Measurements from ENCODE around the gene SLC26A11. TPM values are rescaled to one million over a fixed set of nuclear protein-coding genes. Genes with fewer than 3 reads are reported as not detected.
A peak's percentile ranks its signal among the peaks of the same experiment; 100 is the strongest.
"Not testable (repeated sequence)": the region's sequence is repeated elsewhere in the genome, so short reads cannot be mapped to it uniquely, and the experiment has no call there.

SLC26A11 gene
- total and polyA plus RNA-seq, 4 donors = 19.2 to 61.7 (median 34.1) TPM

GRCh38 chr17:80254396-80255251 lies 34.4 kb downstream of the SLC26A11 start:
- Histone ChIP-seq H3K4me1 (ENCODE audit: control insufficient read depth, insufficient read depth, low read length) (peaks cover 1% of the 10 kb centered on the region), H3K27me3 (ENCODE audit: control insufficient read depth, insufficient read depth, low read length) (no peaks in the 10 kb centered on the region), H3K27ac (ENCODE audit: low read depth, low read length) (no peak overlapping the region), H3K9me3 (ENCODE audit: control insufficient read depth, insufficient read depth, low read length) (no peaks in the 10 kb centered on the region), H3K4me3 (ENCODE audit: low read depth, low read length) (no peak overlapping the region), H3K36me3 (ENCODE audit: control insufficient read depth, insufficient read depth, low read length) (peaks cover 43% of the 10 kb centered on the region)
- DNase-seq (ENCODE audit: low read depth in 4 of 6, low spot score in 6 of 6) = no peak
- WGBS (ENCODE audit: insufficient coverage) = 86% methylated on average over 10 of the region's 13 CpGs

GRCh38 chr17:80256034-80256350 lies 35.8 kb downstream of the SLC26A11 start:
- no peak for DNase-seq (ENCODE audit: low read depth in 4 of 6, low spot score in 6 of 6)
- WGBS (ENCODE audit: insufficient coverage) = 100% methylated on average over 3 of the region's 5 CpGs
- Histone ChIP-seq H3K27ac (ENCODE audit: low read depth, low read length) (no peak overlapping the region), H3K4me1 (ENCODE audit: control insufficient read depth, insufficient read depth, low read length) (peaks cover 5% of the 10 kb centered on the region), H3K27me3 (ENCODE audit: control insufficient read depth, insufficient read depth, low read length) (no peaks in the 10 kb centered on the region), H3K9me3 (ENCODE audit: control insufficient read depth, insufficient read depth, low read length) (no peaks in the 10 kb centered on the region), H3K4me3 (ENCODE audit: low read depth, low read length) (no peak overlapping the region), H3K36me3 (ENCODE audit: control insufficient read depth, insufficient read depth, low read length) (peaks cover 31% of the 10 kb centered on the region)

- no peak for DNase-seq (ENCODE audit: low read depth in 4 of 6, low spot score in 6 of 6)
- 78% methylated on average over 10 of the region's 14 CpGs for WGBS (ENCODE audit: insufficient coverage)
- Histone ChIP-seq H3K4me1 (ENCODE audit: control insufficient read depth, insufficient read depth, low read length) (peaks cover 23% of the 10 kb centered on the region), H3K27me3 (ENCODE audit: control insufficient read depth, insufficient read depth, low read length) (no peaks in the 10 kb centered on the region), H3K4me3 (ENCODE audit: low read depth, low read length) (no peak overlapping the region), H3K36me3 (ENCODE audit: control insufficient read depth, insufficient read depth, low read length) (peaks cover 13% of the 10 kb centered on the region), H3K27ac (ENCODE audit: low read depth, low read length) (no peak overlapping the region), H3K9me3 (ENCODE audit: control insufficient read depth, insufficient read depth, low read length) (no peaks in the 10 kb centered on the region)
Measured at GRCh38 chr17:80257716-80258213, 37.5 kb downstream of the SLC26A11 start.

GRCh38 chr17:80258296-80258695 lies 38.1 kb downstream of the SLC26A11 start:
- peaks cover 10% of the 10 kb centered on the region for H3K36me3 ChIP-seq (ENCODE audit: control insufficient read depth, insufficient read depth, low read length)
- 91% methylated on average over 2 of the region's 2 CpGs for WGBS (ENCODE audit: insufficient coverage)
- H3K9me3 ChIP-seq (ENCODE audit: control insufficient read depth, insufficient read depth, low read length); H3K27me3 ChIP-seq (ENCODE audit: control insufficient read depth, insufficient read depth, low read length); H3K27ac ChIP-seq (ENCODE audit: low read depth, low read length); H3K4me3 ChIP-seq (ENCODE audit: low read depth, low read length); DNase-seq (ENCODE audit: low read depth in 4 of 6, low spot score in 6 of 6): not testable (repeated sequence)
- peaks cover 28% of the 10 kb centered on the region for H3K4me1 ChIP-seq (ENCODE audit: control insufficient read depth, insufficient read depth, low read length)

- H3K4me3 ChIP-seq (ENCODE audit: low read depth, low read length) = peak overlapping the region; percentile 24
- peaks cover 11% of the 10 kb centered on the region for H3K36me3 ChIP-seq (ENCODE audit: control insufficient read depth, insufficient read depth, low read length)
- H3K27me3 ChIP-seq (ENCODE audit: control insufficient read depth, insufficient read depth, low read length) = no peaks in the 10 kb centered on the region
- H3K9me3 ChIP-seq (ENCODE audit: control insufficient read depth, insufficient read depth, low read length) = no peaks in the 10 kb centered on the region
- H3K4me1 ChIP-seq (ENCODE audit: control insufficient read depth, insufficient read depth, low read length) = peaks cover 41% of the 10 kb centered on the region
- DNase-seq (ENCODE audit: low read depth in 4 of 6, low spot score in 6 of 6) = no peak
- no peak overlapping the region for H3K27ac ChIP-seq (ENCODE audit: low read depth, low read length)
- 44% methylated on average over 14 of the region's 18 CpGs for WGBS (ENCODE audit: insufficient coverage)
Measured at GRCh38 chr17:80259457-80260068, 39.3 kb downstream of the SLC26A11 start.

- Histone ChIP-seq H3K4me3 (ENCODE audit: low read depth, low read length) (peak overlapping the region; percentile 24), H3K27me3 (ENCODE audit: control insufficient read depth, insufficient read depth, low read length) (no peaks in the 10 kb centered on the region), H3K9me3 (ENCODE audit: control insufficient read depth, insufficient read depth, low read length) (no peaks in the 10 kb centered on the region), H3K36me3 (ENCODE audit: control insufficient read depth, insufficient read depth, low read length) (peaks cover 14% of the 10 kb centered on the region), H3K27ac (ENCODE audit: low read depth, low read length) (no peak overlapping the region), H3K4me1 (ENCODE audit: control insufficient read depth, insufficient read depth, low read length) (peaks cover 41% of the 10 kb centered on the region)
- WGBS (ENCODE audit: insufficient coverage) = 0% methylated on average over 52 of the region's 63 CpGs
- DNase-seq (ENCODE audit: low read depth in 4 of 6, low spot score in 6 of 6) = peak in 4 of 6 donors; percentile 28 to 82 (median 59)
Measured at GRCh38 chr17:80260069-80260535, 39.9 kb downstream of the SLC26A11 start.

- peak within 1 kb of the TSS; percentile 68 for H3K4me3 ChIP-seq (ENCODE audit: low read depth, low read length)
- peak within 1 kb of the TSS; percentile 81 for H3K27ac ChIP-seq (ENCODE audit: low read depth, low read length)
- no peaks in the 10 kb centered on the region for H3K27me3 ChIP-seq (ENCODE audit: control insufficient read depth, insufficient read depth, low read length)
- peaks cover 41% of the 10 kb centered on the region for H3K4me1 ChIP-seq (ENCODE audit: control insufficient read depth, insufficient read depth, low read length)
- H3K9me3 ChIP-seq (ENCODE audit: control insufficient read depth, insufficient read depth, low read length) = no peaks in the 10 kb centered on the region
- WGBS (ENCODE audit: insufficient coverage) = under 1% methylated on average over 51 of the region's 54 CpGs
- peaks cover 14% of the 10 kb centered on the region for H3K36me3 ChIP-seq (ENCODE audit: control insufficient read depth, insufficient read depth, low read length)
- DNase-seq (ENCODE audit: low read depth in 4 of 6, low spot score in 6 of 6) = peak in 3 of 6 donors; percentile 11 to 58 (median 24)
Measured at GRCh38 chr17:80260791-80261158, 40.5 kb downstream of the SLC26A11 start, which contains the start of gene RNF213. TSS of gene RNF213 (plus strand) at chr17:80260852. CDS start at chr17:80263682, 2,830 bp downstream.

- Histone ChIP-seq H3K4me1 (ENCODE audit: control insufficient read depth, insufficient read depth, low read length) (peaks cover 41% of the 10 kb centered on the region), H3K27ac (ENCODE audit: low read depth, low read length) (peak overlapping the region; percentile 81), H3K36me3 (ENCODE audit: control insufficient read depth, insufficient read depth, low read length) (peaks cover 14% of the 10 kb centered on the region), H3K9me3 (ENCODE audit: control insufficient read depth, insufficient read depth, low read length) (no peaks in the 10 kb centered on the region), H3K27me3 (ENCODE audit: control insufficient read depth, insufficient read depth, low read length) (no peaks in the 10 kb centered on the region), H3K4me3 (ENCODE audit: low read depth, low read length) (peak overlapping the region; percentile 68)
- 2% methylated on average over 42 of the region's 45 CpGs for WGBS (ENCODE audit: insufficient coverage)
- peak in 4 of 6 donors; percentile 26 to 74 (median 50) for DNase-seq (ENCODE audit: low read depth in 4 of 6, low spot score in 6 of 6)
Measured at GRCh38 chr17:80261159-80261894, 41.1 kb downstream of the SLC26A11 start.

- DNase-seq (ENCODE audit: low read depth in 4 of 6, low spot score in 6 of 6) = no peak
- no peaks in the 10 kb centered on the region for H3K27me3 ChIP-seq (ENCODE audit: control insufficient read depth, insufficient read depth, low read length)
- H3K36me3 ChIP-seq (ENCODE audit: control insufficient read depth, insufficient read depth, low read length) = peaks cover 14% of the 10 kb centered on the region
- H3K4me3 ChIP-seq (ENCODE audit: low read depth, low read length) = peak overlapping the region; percentile 68
- 44% methylated on average over 8 of the region's 8 CpGs for WGBS (ENCODE audit: insufficient coverage)
- H3K9me3 ChIP-seq (ENCODE audit: control insufficient read depth, insufficient read depth, low read length) = no peaks in the 10 kb centered on the region
- peak overlapping the region; percentile 81 for H3K27ac ChIP-seq (ENCODE audit: low read depth, low read length)
- peaks cover 41% of the 10 kb centered on the region for H3K4me1 ChIP-seq (ENCODE audit: control insufficient read depth, insufficient read depth, low read length)
Measured at GRCh38 chr17:80261895-80262279, 41.7 kb downstream of the SLC26A11 start.

Measured in spinal cord (tissue), 10 donors.